T-helper 9 cell (primary cell): ENCODE results near the gene CCSAP.

ENCODE experiments used
- DNase-seq: peaks from one replicate; pipeline ENCODE4 v3.0.0-alpha.2; 2020

CCSAP gene

GRCh38 chr1:229364207-229365065, 21.6 kb upstream of the CCSAP start:
- no peak for DNase-seq

GRCh38 chr1:229363723-229364122, 20.9 kb upstream of the CCSAP start:
- no peak for DNase-seq

GRCh38 chr1:229360420-229360819, 17.6 kb upstream of the CCSAP start:
- no peak for DNase-seq

- no peak for DNase-seq
Measured at GRCh38 chr1:229355661-229356060, 12.8 kb upstream of the CCSAP start.

- DNase-seq, result no peak
Measured at GRCh38 chr1:229354226-229354625, 11.4 kb upstream of the CCSAP start.

GRCh38 chr1:229352975-229353374, 10.1 kb upstream of the CCSAP start:
- no peak for DNase-seq

GRCh38 chr1:229349463-229350385, 6.9 kb upstream of the CCSAP start:
- no peak for DNase-seq

- DNase-seq, result no peak
Measured at GRCh38 chr1:229347528-229347927, 4.7 kb upstream of the CCSAP start.

GRCh38 chr1:229344937-229345684, 2.3 kb upstream of the CCSAP start:
- DNase-seq, result no peak

GRCh38 chr1:229344139-229344538, 1.3 kb upstream of the CCSAP start:
- no peak for DNase-seq

- DNase-seq, result no peak
Measured at GRCh38 chr1:229341774-229342655, 832 bp downstream of the CCSAP start.

GRCh38 chr1:229340496-229340895, 2.4 kb downstream of the CCSAP start:
- no peak for DNase-seq

GRCh38 chr1:229339520-229339919, 3.3 kb downstream of the CCSAP start:
- no peak for DNase-seq

GRCh38 chr1:229339086-229339485, 3.8 kb downstream of the CCSAP start:
- no peak for DNase-seq

GRCh38 chr1:229336345-229336744, 6.5 kb downstream of the CCSAP start:
- DNase-seq, result no peak

- no peak for DNase-seq
Measured at GRCh38 chr1:229334716-229335115, 8.1 kb downstream of the CCSAP start.

GRCh38 chr1:229334269-229334668, 8.6 kb downstream of the CCSAP start:
- DNase-seq, result no peak

- DNase-seq, result no peak
Measured at GRCh38 chr1:229328598-229329362, 14.1 kb downstream of the CCSAP start.

GRCh38 chr1:229327765-229328164, 15.1 kb downstream of the CCSAP start:
- peak; percentile 17 for DNase-seq

GRCh38 chr1:229326601-229327000, 16.2 kb downstream of the CCSAP start:
- DNase-seq, result no peak

GRCh38 chr1:229325853-229326487, 16.9 kb downstream of the CCSAP start:
- no peak for DNase-seq
